ENCODE results near the gene TM9SF1.

TM9SF1 gene

DNA sequence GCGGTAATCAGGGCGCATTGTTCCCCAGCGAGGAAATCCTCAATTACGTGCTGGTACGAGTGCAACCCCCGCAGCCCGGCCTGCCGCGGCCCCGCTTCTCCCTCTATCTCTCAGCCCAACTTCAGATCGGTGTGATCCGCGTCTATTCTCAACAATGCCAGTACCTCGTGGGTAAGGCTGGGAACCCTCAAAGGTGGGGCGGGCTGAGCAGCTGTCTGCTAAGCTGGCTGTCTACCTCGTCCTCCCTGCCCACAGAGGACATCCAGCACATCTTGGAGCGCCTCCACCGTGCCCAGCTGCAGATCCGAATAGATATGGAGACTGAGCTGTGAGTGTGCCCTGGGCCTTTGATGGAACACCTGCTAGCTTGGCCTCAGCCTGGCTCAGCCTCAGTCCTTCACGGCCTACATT, 22.4 kb downstream of the TM9SF1 start:
- no peaks in the 10 kb centered on the region for H3K9me3 ChIP-seq (ENCODE audit: insufficient read depth, low read length)
- H3K4me2 ChIP-seq (ENCODE audit: low read length): no peak overlapping the region
- no peak overlapping the region for H2AFZ ChIP-seq (ENCODE audit: low read depth, low read length)
- H3K36me3 ChIP-seq (replicated peaks; ENCODE audit: low read depth, low read length): peaks cover 17% of the 10 kb centered on the region
- H3K9ac ChIP-seq (ENCODE audit: low read length): no peak overlapping the region
- no peak overlapping the region for H3K4me3 ChIP-seq (ENCODE audit: low read length)
- no peak overlapping the region for H3K27ac ChIP-seq (ENCODE audit: low read length)
- no peaks in the 10 kb centered on the region for H4K20me1 ChIP-seq (ENCODE audit: insufficient read depth, low read length)
- no peaks in the 10 kb centered on the region for H3K79me2 ChIP-seq (ENCODE audit: low read length)
- TF ChIP-seq, protein P1, sequence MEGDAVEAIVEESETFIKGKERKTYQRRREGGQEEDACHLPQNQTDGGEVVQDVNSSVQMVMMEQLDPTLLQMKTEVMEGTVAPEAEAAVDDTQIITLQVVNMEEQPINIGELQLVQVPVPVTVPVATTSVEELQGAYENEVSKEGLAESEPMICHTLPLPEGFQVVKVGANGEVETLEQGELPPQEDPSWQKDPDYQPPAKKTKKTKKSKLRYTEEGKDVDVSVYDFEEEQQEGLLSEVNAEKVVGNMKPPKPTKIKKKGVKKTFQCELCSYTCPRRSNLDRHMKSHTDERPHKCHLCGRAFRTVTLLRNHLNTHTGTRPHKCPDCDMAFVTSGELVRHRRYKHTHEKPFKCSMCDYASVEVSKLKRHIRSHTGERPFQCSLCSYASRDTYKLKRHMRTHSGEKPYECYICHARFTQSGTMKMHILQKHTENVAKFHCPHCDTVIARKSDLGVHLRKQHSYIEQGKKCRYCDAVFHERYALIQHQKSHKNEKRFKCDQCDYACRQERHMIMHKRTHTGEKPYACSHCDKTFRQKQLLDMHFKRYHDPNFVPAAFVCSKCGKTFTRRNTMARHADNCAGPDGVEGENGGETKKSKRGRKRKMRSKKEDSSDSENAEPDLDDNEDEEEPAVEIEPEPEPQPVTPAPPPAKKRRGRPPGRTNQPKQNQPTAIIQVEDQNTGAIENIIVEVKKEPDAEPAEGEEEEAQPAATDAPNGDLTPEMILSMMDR (IDR thresholded peaks at IDR 0.05; ENCODE audit: low read depth, low read length): no peak
- TF ChIP-seq EZH2phosphoT487 (IDR thresholded peaks at IDR 0.05; ENCODE audit: low read depth): no peak
- no peaks in the 10 kb centered on the region for H3K27me3 ChIP-seq (ENCODE audit: low read depth, low read length)
- no peaks in the 10 kb centered on the region for H3K4me1 ChIP-seq (ENCODE audit: low read length)

DNA sequence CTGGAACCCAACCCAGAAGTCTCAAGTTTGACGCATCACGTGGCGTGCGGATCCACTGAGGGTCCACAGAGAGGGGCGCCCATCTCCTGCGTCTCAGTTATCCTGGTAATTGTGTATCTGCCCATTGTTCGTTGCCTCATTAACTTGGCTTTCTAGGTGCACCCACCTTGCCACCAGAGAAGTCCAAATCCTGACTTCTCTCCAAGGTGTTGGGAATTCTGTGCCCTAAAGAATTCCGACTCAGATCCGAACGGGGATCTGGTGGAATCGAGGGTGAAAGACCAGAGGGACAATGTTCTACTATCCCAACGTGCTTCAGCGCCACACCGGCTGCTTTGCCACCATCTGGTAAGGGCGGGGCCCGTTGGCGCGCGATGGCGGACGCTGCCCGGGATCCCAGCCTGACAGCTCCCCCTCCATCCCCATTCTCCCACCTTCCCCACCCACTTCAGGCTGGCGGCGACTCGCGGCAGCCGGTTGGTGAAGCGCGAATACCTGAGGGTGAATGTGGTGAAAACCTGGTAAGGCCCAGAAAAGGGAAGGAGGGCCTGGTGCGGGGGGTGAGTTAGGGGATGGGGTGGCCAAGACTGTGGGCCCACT, 22.9 kb downstream of the TM9SF1 start:
- TF ChIP-seq, protein P1 (IDR thresholded peaks at IDR 0.05; ENCODE audit: low read depth, low read length): no peak
- Histone ChIP-seq H3K4me3 (ENCODE audit: low read length) (no peak overlapping the region), H3K79me2 (ENCODE audit: low read length) (no peaks in the 10 kb centered on the region)

GRCh38 chr14:24171422-24172260, 23.6 kb downstream of the TM9SF1 start, which contains the start of gene REC8:
Gene REC8 (plus strand): TSS chr14:24172080. CDS start chr14:24172553, 473 bp downstream.
- H4K20me1 ChIP-seq (ENCODE audit: insufficient read depth, low read length): no peaks in the 10 kb centered on the region
- H3K9ac ChIP-seq (ENCODE audit: low read length): no peak within 1 kb of the TSS
- no peaks in the 10 kb centered on the region for H3K27me3 ChIP-seq (ENCODE audit: low read depth, low read length)
- H3K36me3 ChIP-seq (replicated peaks; ENCODE audit: low read depth, low read length): peaks cover 16% of the 10 kb centered on the region
- H2AFZ ChIP-seq (ENCODE audit: low read depth, low read length): no peak within 1 kb of the TSS
- no peaks in the 10 kb centered on the region for H3K79me2 ChIP-seq (ENCODE audit: low read length)
- H3K4me3 ChIP-seq (ENCODE audit: low read length): no peak within 1 kb of the TSS
- H3K27ac ChIP-seq (ENCODE audit: low read length): no peak within 1 kb of the TSS
- H3K4me1 ChIP-seq (ENCODE audit: low read length): no peaks in the 10 kb centered on the region
- no peak within 1 kb of the TSS for H3K4me2 ChIP-seq (ENCODE audit: low read length)
- TF ChIP-seq, protein P1 (IDR thresholded peaks at IDR 0.05; ENCODE audit: low read depth, low read length): no peak
- no peak for TF ChIP-seq EZH2phosphoT487 (IDR thresholded peaks at IDR 0.05; ENCODE audit: low read depth)
- H3K9me3 ChIP-seq (ENCODE audit: insufficient read depth, low read length): no peaks in the 10 kb centered on the region

More for the DNA sequence above, 22.9 kb downstream of the TM9SF1 start:
- Histone ChIP-seq H3K4me1 (ENCODE audit: low read length) (no peaks in the 10 kb centered on the region), H2AFZ (ENCODE audit: low read depth, low read length) (no peak overlapping the region), H3K9me3 (ENCODE audit: insufficient read depth, low read length) (no peaks in the 10 kb centered on the region), H3K9ac (ENCODE audit: low read length) (no peak overlapping the region), H3K36me3 (replicated peaks; ENCODE audit: low read depth, low read length) (peaks cover 21% of the 10 kb centered on the region), H4K20me1 (ENCODE audit: insufficient read depth, low read length) (no peaks in the 10 kb centered on the region), H3K27ac (ENCODE audit: low read length) (no peak overlapping the region), H3K27me3 (ENCODE audit: low read depth, low read length) (no peaks in the 10 kb centered on the region), H3K4me2 (ENCODE audit: low read length) (no peak overlapping the region)

GRCh38 chr14:24167469-24168114, 27.6 kb downstream of the TM9SF1 start:
- Histone ChIP-seq H3K9ac (ENCODE audit: low read length) (no peak overlapping the region), H4K20me1 (ENCODE audit: insufficient read depth, low read length) (no peaks in the 10 kb centered on the region), H3K4me3 (ENCODE audit: low read length) (no peak overlapping the region), H3K27ac (ENCODE audit: low read length) (no peak overlapping the region), H3K27me3 (ENCODE audit: low read depth, low read length) (no peaks in the 10 kb centered on the region), H3K36me3 (replicated peaks; ENCODE audit: low read depth, low read length) (peaks cover 43% of the 10 kb centered on the region), H3K79me2 (ENCODE audit: low read length) (peaks cover 8% of the 10 kb centered on the region; the same call in 1 of the 2 replicates), H2AFZ (ENCODE audit: low read depth, low read length) (no peak overlapping the region), H3K9me3 (ENCODE audit: insufficient read depth, low read length) (no peaks in the 10 kb centered on the region), H3K4me2 (ENCODE audit: low read length) (no peak overlapping the region), H3K4me1 (ENCODE audit: low read length) (no peaks in the 10 kb centered on the region)
- TF ChIP-seq EZH2phosphoT487 (IDR thresholded peaks at IDR 0.05; ENCODE audit: low read depth): no peak
- TF ChIP-seq, protein P1 (IDR thresholded peaks at IDR 0.05; ENCODE audit: low read depth, low read length): no peak
